Sigmoid colon (tissue), 4 donors: ENCODE data around the gene DENND4B.

Experiments
- EP300 ChIP-seq, 4 donors: sonication (generic); formaldehyde crosslinking; IDR thresholded peaks; one replicate each; pipeline ENCODE4 v1.6.1; 2017; ENCODE audit warnings: antibody characterized with exemption in 4 of 4
- POLR2A ChIP-seq, 2 donors: fragments of 450-650 bp; IDR thresholded peaks; one replicate each; pipeline ENCODE4 v1.6.1; 2016; ENCODE audit warnings: antibody characterized with exemption in 2 of 2, mild to moderate bottlenecking in 2 of 2, moderate library complexity in 2 of 2
- POLR2AphosphoS5 ChIP-seq, 4 donors: sonication (generic); formaldehyde crosslinking; IDR thresholded peaks; one replicate each; pipeline ENCODE4 v1.6.1; 2017; ENCODE audit warnings: antibody characterized with exemption in 4 of 4
- TF ChIP-seq, protein P1 (sequence below), 4 experiments: fragments of 450-650 bp in 3 of 4; fragments of 200-600 bp in 1 of 4; IDR thresholded peaks; one replicate each; pipeline ENCODE4 v1.5.1; 2016 to 2019; ENCODE audit warnings: antibody characterized with exemption in 4 of 4, mild to moderate bottlenecking in 3 of 4, moderate library complexity in 2 of 4

DNA sequence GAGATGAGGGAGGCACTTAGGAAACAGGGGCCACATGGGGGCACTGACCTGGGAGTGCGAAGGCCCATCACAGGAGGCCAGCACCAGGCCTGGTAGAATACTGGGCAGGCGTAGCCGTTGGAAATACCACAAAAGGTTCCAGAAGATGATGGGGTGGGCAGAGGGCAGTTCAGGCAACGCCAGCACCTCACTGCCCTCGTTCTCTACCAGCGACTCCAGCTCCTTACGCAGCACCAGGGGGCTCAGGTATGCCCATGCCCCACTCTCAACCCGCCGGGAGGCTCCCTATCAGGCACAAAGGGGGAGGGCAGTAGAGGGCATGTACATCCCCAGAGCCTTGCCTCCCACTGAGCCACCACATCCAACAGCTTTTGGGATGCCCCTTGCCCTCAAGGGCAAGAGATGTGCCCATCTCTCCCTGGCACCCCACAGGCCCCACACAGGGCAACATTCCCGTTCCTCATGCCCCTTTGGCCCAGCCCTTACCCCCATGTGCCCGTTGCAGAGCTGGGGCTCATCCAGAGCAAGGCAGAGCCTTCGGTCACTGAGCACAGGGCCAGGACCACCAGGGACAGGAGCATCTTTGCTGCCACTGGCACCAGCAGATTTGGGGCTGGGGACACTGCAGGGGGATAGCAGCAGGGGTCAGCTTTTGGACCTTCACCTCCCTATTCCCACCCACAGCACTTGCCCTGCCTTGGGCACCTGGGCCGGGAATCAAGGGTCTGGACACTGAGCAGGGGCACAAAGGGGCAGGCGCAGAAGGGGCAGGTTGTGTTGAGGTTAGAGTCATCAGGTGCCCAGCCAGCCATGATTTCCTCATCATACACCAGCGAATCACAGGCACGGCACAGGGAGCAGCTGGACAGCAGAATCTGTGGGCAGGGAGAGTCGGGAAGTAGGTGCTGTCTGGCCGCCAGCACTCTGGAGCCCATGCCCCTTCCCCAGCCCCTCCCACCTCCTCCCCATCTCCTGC is 14.1 kb downstream of the DENND4B start:
- TF ChIP-seq POLR2AphosphoS5 (IDR thresholded peaks at IDR 0.05) (no peak), POLR2A (IDR thresholded peaks at IDR 0.05) (no peak), EP300 (IDR thresholded peaks at IDR 0.05) (no peak)
- TF ChIP-seq, protein P1, sequence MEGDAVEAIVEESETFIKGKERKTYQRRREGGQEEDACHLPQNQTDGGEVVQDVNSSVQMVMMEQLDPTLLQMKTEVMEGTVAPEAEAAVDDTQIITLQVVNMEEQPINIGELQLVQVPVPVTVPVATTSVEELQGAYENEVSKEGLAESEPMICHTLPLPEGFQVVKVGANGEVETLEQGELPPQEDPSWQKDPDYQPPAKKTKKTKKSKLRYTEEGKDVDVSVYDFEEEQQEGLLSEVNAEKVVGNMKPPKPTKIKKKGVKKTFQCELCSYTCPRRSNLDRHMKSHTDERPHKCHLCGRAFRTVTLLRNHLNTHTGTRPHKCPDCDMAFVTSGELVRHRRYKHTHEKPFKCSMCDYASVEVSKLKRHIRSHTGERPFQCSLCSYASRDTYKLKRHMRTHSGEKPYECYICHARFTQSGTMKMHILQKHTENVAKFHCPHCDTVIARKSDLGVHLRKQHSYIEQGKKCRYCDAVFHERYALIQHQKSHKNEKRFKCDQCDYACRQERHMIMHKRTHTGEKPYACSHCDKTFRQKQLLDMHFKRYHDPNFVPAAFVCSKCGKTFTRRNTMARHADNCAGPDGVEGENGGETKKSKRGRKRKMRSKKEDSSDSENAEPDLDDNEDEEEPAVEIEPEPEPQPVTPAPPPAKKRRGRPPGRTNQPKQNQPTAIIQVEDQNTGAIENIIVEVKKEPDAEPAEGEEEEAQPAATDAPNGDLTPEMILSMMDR (IDR thresholded peaks at IDR 0.05): no peak
